ENCODE measurements around the gene SART1.
A peak's percentile ranks its signal among the peaks of the same experiment; 100 is the strongest.
"Not testable (repeated sequence)": the region's sequence is repeated elsewhere in the genome, so short reads cannot be mapped to it uniquely, and the experiment has no call there.

The SART1 gene

DNA sequence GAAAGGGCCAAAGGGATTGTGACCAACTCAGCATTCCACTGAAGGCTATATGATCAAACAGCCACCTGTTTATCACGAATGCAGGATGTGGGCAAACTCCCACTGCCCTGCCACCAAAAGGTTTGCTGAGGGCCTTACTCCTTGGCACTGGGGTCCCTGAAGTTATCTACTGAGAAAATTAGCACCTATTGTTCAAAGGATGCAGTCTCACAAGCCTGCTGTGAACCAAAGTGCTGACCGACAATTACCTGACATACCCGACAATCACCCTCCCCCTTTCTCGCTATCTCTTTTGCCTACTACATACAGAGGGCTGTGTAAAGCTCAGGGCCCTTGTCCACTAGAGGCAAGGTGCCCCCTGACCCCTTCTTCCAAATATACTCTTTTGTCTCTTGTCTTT lies 48.5 kb downstream of the SART1 start:
- not testable (repeated sequence) for H3K36me3 ChIP-seq (ENCODE audit: insufficient read depth, low read length); H3K4me3 ChIP-seq (ENCODE audit: low read depth, low read length); H3K27ac ChIP-seq (ENCODE audit: low read depth, low read length); H3K27me3 ChIP-seq (ENCODE audit: insufficient read depth, low read length); H2AFZ ChIP-seq (ENCODE audit: low read length, unreplicated experiment); H3K79me2 ChIP-seq (ENCODE audit: control insufficient read depth, insufficient read depth, low read length, unreplicated experiment)
- H3K4me1 ChIP-seq (ENCODE audit: control insufficient read depth, insufficient read depth, low read length, unreplicated experiment) = peaks cover 24% of the 10 kb centered on the region

DNA sequence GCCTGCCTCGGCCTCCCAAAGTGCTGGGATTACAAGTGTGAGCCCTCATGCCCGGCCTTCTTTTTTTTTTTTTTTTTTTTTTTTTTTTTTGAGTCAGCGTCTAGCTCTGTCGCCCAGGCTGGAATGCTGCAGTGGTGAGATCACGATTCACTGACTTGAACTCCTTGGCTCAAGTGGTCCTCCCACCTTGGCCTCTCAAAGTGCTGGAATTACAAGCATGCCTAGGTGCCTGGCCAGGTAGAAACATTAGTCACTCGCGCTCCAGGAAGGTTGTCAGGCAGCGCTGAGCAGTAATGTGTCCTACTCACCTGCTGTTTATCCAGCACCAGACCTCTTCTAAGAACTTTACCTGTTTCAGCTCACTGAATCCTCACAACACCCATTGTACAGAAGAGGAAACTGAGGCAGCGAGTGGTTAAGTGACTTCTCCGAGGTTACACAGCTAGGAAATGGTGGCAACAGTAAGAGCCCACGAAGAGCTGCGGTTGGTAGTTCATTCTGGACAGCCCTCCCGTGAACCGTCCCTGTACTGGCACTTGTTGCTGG lies 49.8 kb downstream of the SART1 start:
- H3K27ac ChIP-seq (ENCODE audit: low read depth, low read length) = no peak overlapping the region
- H3K4me1 ChIP-seq (ENCODE audit: control insufficient read depth, insufficient read depth, low read length, unreplicated experiment) = peaks cover 36% of the 10 kb centered on the region
- no peak overlapping the region for H3K4me3 ChIP-seq (ENCODE audit: low read depth, low read length)
- H2AFZ ChIP-seq (ENCODE audit: low read length, unreplicated experiment) = no peak overlapping the region
- no peaks in the 10 kb centered on the region for H3K79me2 ChIP-seq (ENCODE audit: control insufficient read depth, insufficient read depth, low read length, unreplicated experiment)
- H3K36me3 ChIP-seq (ENCODE audit: insufficient read depth, low read length) = no peaks in the 10 kb centered on the region
- H3K27me3 ChIP-seq (ENCODE audit: insufficient read depth, low read length) = peaks cover 4% of the 10 kb centered on the region; the same call in 1 of the 2 replicates

DNA sequence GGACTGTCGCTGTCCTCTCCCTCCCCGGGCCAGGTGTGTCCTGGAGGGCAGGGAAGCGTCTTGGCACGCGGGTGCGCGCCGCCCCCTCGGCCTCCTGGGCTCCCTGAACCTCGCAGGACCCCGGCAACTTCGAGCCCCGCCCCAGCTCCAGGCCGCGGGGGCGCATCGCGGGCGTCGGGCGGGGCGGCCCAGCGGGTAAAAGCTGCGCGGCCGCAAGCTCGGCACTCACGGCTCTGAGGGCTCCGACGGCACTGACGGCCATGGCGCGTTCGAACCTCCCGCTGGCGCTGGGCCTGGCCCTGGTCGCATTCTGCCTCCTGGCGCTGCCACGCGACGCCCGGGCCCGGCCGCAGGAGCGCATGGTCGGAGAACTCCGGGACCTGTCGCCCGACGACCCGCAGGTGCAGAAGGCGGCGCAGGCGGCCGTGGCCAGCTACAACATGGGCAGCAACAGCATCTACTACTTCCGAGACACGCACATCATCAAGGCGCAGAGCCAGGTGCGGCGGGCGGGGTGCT lies 50.3 kb downstream of the SART1 start, which contains the start of gene CST6:
TSS of gene CST6 (plus strand) at position 224 of the 519 bp plus-strand sequence. CDS start at position 261, 37 bp downstream.
- Histone ChIP-seq H3K27me3 (ENCODE audit: insufficient read depth, low read length) (peaks cover 4% of the 10 kb centered on the region; the same call in 1 of the 2 replicates), H2AFZ (ENCODE audit: low read length, unreplicated experiment) (peak within 1 kb of the TSS; percentile 6), H3K27ac (ENCODE audit: low read depth, low read length) (no peak within 1 kb of the TSS), H3K79me2 (ENCODE audit: control insufficient read depth, insufficient read depth, low read length, unreplicated experiment) (peaks cover 2% of the 10 kb centered on the region), H3K36me3 (ENCODE audit: insufficient read depth, low read length) (no peaks in the 10 kb centered on the region), H3K4me3 (ENCODE audit: low read depth, low read length) (no peak within 1 kb of the TSS), H3K4me1 (ENCODE audit: control insufficient read depth, insufficient read depth, low read length, unreplicated experiment) (peaks cover 41% of the 10 kb centered on the region)

DNA sequence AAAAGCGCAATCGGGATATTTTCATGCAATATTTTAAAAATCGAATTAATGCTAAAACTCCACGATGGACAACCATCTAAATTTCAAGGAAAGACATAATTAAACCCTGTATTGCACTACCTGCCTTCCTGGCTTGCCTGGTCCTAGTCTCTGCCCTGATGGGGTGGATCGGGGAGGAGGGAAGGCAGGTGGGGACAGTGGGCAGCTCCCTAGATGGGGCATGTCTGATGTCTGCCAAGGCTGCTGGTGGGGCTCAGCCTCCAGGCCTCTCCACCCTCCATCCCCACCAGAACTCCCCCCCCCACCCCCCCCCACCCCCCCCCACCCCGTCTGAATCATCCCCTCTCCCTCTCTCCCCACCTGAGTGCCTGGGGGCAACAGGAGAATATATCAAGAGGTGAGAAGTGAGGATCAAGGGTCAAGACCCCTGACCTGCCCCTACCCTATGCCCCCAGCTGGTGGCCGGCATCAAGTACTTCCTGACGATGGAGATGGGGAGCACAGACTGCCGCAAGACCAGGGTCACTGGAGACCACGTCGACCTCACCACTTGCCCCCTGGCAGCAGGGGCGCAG lies 50.9 kb downstream of the SART1 start:
- H3K4me3 ChIP-seq (ENCODE audit: low read depth, low read length) = no peak overlapping the region

DNA sequence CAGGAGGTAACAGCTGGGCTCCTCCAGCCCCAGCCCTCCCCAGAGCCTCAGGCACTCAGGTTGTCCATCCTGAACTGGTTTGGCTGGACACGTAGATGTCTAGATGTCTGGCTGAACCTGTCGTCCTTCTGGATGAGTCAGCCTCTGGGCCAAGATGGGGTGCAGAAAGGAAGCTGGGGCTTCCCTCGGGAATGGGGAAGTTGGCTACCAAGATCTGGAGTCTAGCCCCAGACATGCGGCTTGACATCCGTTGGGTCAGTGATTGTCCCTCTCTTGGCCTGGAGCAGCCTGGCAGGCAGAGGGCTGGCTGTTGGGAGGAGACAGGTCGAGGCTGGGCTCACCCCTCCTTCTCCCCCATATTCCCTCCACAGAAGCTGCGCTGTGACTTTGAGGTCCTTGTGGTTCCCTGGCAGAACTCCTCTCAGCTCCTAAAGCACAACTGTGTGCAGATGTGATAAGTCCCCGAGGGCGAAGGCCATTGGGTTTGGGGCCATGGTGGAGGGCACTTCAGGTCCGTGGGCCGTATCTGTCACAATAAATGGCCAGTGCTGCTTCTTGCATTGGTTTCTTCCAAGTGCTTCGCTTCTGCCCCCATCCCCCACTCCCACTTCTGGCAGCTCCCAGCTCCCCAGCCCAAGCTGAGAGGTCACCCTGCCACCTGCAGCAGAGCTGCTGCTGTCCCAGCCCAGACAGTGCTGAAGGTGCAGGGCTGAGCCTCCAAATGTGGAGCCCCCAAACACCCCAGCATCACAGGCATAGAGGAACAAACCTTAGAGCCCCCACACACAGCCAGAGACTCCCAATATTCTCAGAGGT lies 51.6 kb downstream of the SART1 start:
- peaks cover 2% of the 10 kb centered on the region for H3K79me2 ChIP-seq (ENCODE audit: control insufficient read depth, insufficient read depth, low read length, unreplicated experiment)
- H3K27ac ChIP-seq (ENCODE audit: low read depth, low read length) = no peak overlapping the region
- H3K4me1 ChIP-seq (ENCODE audit: control insufficient read depth, insufficient read depth, low read length, unreplicated experiment) = peaks cover 37% of the 10 kb centered on the region
- H3K36me3 ChIP-seq (ENCODE audit: insufficient read depth, low read length) = no peaks in the 10 kb centered on the region
- no peak overlapping the region for H2AFZ ChIP-seq (ENCODE audit: low read length, unreplicated experiment)
- H3K4me3 ChIP-seq (ENCODE audit: low read depth, low read length) = no peak overlapping the region
- peaks cover 4% of the 10 kb centered on the region; the same call in 1 of the 2 replicates for H3K27me3 ChIP-seq (ENCODE audit: insufficient read depth, low read length)

More for the DNA sequence above, 50.9 kb downstream of the SART1 start:
- Histone ChIP-seq H3K4me1 (ENCODE audit: control insufficient read depth, insufficient read depth, low read length, unreplicated experiment) (peaks cover 37% of the 10 kb centered on the region), H3K79me2 (ENCODE audit: control insufficient read depth, insufficient read depth, low read length, unreplicated experiment) (peaks cover 2% of the 10 kb centered on the region), H3K27ac (ENCODE audit: low read depth, low read length) (no peak overlapping the region), H2AFZ (ENCODE audit: low read length, unreplicated experiment) (no peak overlapping the region), H3K27me3 (ENCODE audit: insufficient read depth, low read length) (peaks cover 4% of the 10 kb centered on the region; the same call in 1 of the 2 replicates), H3K36me3 (ENCODE audit: insufficient read depth, low read length) (no peaks in the 10 kb centered on the region)

DNA sequence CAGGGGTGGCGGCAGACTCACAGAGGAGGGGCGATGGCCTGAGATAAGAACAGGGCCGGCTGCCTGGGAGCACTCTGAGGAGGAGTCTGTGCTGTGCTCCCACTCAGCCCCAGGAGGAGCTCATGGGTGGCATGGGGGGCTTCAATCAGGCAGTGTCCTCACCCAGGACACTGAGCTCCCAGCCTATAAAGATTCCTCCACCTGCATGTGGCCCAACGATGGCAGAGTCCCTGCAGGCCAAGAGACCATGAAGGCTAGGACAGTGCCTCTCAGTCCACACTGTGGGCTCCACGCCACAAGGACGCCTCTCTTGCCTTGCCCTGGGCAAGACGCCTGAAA lies 52.2 kb downstream of the SART1 start:
- peaks cover 2% of the 10 kb centered on the region for H3K79me2 ChIP-seq (ENCODE audit: control insufficient read depth, insufficient read depth, low read length, unreplicated experiment)
- no peak overlapping the region for H2AFZ ChIP-seq (ENCODE audit: low read length, unreplicated experiment)
- H3K27me3 ChIP-seq (ENCODE audit: insufficient read depth, low read length) = peaks cover 4% of the 10 kb centered on the region; the same call in 1 of the 2 replicates
- no peak overlapping the region for H3K27ac ChIP-seq (ENCODE audit: low read depth, low read length)
- no peak overlapping the region for H3K4me3 ChIP-seq (ENCODE audit: low read depth, low read length)
- peaks cover 34% of the 10 kb centered on the region for H3K4me1 ChIP-seq (ENCODE audit: control insufficient read depth, insufficient read depth, low read length, unreplicated experiment)
- H3K36me3 ChIP-seq (ENCODE audit: insufficient read depth, low read length) = no peaks in the 10 kb centered on the region

DNA sequence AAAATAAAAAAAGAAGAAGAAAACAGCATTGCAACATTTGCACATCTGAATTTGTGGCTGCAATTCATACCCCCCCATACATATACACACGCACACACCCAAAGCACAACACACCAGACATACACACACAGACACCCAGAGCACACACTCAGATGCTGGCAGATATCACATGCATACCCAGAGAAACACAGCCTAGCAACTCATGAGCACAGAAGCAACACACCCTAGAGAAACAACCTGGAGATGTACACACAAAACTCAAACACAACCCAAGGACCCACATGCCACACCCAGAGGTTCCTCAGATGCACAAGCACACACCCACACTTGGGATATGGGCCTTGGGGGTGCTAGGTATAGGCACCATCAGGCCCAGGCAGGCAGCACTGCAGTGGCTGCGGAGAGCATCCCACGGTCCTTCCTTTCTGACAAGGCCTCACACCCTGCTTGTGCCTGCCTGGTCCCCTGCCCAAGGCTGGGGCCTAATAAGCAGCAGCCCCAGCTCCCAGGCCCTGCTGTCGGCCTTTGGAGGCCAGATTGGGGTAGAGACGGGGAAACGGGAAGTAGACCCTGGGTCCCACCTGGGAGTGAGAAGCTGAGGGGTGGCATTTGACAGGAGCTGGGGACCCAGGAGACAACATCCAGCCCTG lies 53.4 kb downstream of the SART1 start:
- peaks cover 4% of the 10 kb centered on the region; the same call in 1 of the 2 replicates for H3K27me3 ChIP-seq (ENCODE audit: insufficient read depth, low read length)
- no peak overlapping the region for H3K4me3 ChIP-seq (ENCODE audit: low read depth, low read length)
- no peaks in the 10 kb centered on the region for H3K36me3 ChIP-seq (ENCODE audit: insufficient read depth, low read length)
- peaks cover 2% of the 10 kb centered on the region for H3K79me2 ChIP-seq (ENCODE audit: control insufficient read depth, insufficient read depth, low read length, unreplicated experiment)
- H3K27ac ChIP-seq (ENCODE audit: low read depth, low read length) = peak overlapping the region; percentile 79
- H3K4me1 ChIP-seq (ENCODE audit: control insufficient read depth, insufficient read depth, low read length, unreplicated experiment) = peaks cover 33% of the 10 kb centered on the region
- H2AFZ ChIP-seq (ENCODE audit: low read length, unreplicated experiment) = no peak overlapping the region

DNA sequence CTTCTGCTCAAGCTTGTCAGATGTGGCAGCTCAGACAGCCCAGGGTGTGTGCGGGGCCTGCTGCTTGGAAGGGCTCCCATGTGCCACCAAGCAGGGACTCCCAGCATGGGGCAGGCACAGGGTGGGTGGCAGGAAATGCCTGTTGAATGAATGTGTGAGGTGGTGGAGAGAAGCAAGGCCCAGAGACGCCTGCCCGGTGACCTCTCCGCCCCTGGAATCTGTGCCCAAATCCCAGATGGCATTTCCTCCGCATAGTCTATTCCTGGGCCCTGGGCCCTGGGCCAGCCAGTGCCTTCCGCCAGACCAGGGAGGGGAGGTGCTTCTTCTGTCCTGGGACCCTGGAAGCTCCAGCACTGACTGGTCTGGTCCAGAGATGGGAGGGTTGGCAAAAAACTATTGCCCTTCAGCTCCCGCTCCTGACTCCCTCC lies 53.9 kb downstream of the SART1 start:
- Histone ChIP-seq H3K4me1 (ENCODE audit: control insufficient read depth, insufficient read depth, low read length, unreplicated experiment) (peaks cover 39% of the 10 kb centered on the region), H3K27me3 (ENCODE audit: insufficient read depth, low read length) (peaks cover 4% of the 10 kb centered on the region; the same call in 1 of the 2 replicates), H2AFZ (ENCODE audit: low read length, unreplicated experiment) (no peak overlapping the region), H3K4me3 (ENCODE audit: low read depth, low read length) (no peak overlapping the region), H3K79me2 (ENCODE audit: control insufficient read depth, insufficient read depth, low read length, unreplicated experiment) (peaks cover 2% of the 10 kb centered on the region), H3K36me3 (ENCODE audit: insufficient read depth, low read length) (no peaks in the 10 kb centered on the region), H3K27ac (ENCODE audit: low read depth, low read length) (peak overlapping the region; percentile 79)

DNA sequence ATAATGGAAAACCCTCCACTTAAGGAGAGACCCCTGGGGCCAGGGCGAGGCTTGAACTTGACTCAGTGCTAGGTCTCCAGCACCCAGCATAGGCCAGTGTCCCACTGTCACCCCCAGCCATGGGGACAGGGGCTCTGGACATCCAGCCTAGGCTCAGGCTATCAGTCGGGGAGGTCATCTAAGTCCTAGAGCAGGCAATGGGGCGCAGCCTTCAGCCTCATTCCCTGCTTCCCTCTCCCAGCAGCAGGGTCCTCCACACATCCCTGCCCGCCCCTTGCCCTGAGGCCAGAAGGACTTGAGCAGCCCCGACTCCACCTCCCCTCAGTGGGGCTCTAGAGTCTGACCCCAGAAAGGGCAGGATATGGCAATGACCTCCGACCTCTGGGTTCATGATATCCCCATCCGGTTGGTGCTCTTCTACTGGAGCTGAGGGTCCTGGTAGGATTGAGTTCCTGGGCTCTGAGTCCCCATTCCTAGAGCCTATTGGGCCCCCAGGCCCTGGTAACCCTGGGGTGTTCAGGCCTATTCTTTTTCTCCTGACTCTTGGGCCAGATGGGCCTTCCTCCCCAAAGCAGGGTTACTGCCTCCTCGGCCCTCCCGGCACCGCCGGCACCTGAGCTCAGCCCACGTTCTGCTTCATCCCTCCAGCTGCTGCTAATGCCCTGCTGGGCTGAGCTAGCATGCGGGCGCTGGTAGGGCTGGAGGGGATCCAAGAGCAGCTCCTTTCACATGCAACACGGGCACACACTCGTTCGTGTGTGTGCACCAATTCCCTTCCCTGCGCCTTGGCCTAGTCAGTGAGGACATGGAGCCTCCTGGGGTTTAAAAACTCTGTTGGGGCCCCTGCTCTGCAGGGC lies 54.6 kb downstream of the SART1 start:
- Histone ChIP-seq H3K36me3 (ENCODE audit: insufficient read depth, low read length) (no peaks in the 10 kb centered on the region), H3K4me1 (ENCODE audit: control insufficient read depth, insufficient read depth, low read length, unreplicated experiment) (peaks cover 46% of the 10 kb centered on the region), H3K79me2 (ENCODE audit: control insufficient read depth, insufficient read depth, low read length, unreplicated experiment) (peaks cover 2% of the 10 kb centered on the region), H2AFZ (ENCODE audit: low read length, unreplicated experiment) (no peak overlapping the region), H3K4me3 (ENCODE audit: low read depth, low read length) (no peak overlapping the region), H3K27ac (ENCODE audit: low read depth, low read length) (peak overlapping the region; percentile 79), H3K27me3 (ENCODE audit: insufficient read depth, low read length) (peaks cover 4% of the 10 kb centered on the region; the same call in 1 of the 2 replicates)

All from ACC112 (cell line).